Caki2 (cell line): ENCODE data around the gene SPTB. TPM values are rescaled to one million over a fixed set of nuclear protein-coding genes. Genes with fewer than 3 reads are reported as not detected.

ENCODE experiments used
- DNase-seq: peaks from one replicate; pipeline ENCODE4 v3.0.0-alpha.2; 2015; ENCODE audit warnings: low read depth
- in situ Hi-C: cut with HindIII; loops from 2 replicates; pipeline ENCODE4 v1.10.0; 2016; ENCODE audit warnings: low sequenced_read_pairs, low pct_unique_long_range_greater_than_20kb, mixed read lengths
- total RNA-seq: library from RNA; depleted of rRNA; stranded (reverse); fragments of >200 nt; shearing (Covaris generic); gene quantifications from 2 replicates; pipeline ENCODE4 v1.2.3, GENCODE V29; 2014; ENCODE audit warnings: low replicate concordance; rRNA removed

Gene SPTB
- total RNA-seq, 1 experiment from 2014 or later: 0.17 TPM

DNA sequence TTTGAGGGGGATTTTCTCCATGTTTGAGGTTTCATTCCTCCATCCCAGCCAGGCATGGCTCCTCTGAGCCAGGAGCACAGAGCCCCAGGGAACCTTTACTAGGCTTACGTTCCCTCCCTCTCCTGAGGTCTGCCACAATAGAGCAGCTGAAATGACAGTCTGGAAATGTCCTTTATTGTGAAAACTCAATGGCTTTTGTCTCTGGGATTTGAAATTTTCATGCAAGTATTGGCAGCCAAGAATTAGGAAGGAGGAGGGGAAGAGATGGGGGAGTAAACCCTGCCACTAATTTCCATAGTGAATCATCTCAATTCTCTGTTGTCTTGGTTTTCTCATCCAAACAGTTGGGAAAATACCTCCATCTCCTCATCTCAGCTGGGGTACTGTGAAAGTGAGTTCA, 178.0 kb downstream of the SPTB start:
- no peak for DNase-seq
- in situ Hi-C loops: no loop called here

DNA sequence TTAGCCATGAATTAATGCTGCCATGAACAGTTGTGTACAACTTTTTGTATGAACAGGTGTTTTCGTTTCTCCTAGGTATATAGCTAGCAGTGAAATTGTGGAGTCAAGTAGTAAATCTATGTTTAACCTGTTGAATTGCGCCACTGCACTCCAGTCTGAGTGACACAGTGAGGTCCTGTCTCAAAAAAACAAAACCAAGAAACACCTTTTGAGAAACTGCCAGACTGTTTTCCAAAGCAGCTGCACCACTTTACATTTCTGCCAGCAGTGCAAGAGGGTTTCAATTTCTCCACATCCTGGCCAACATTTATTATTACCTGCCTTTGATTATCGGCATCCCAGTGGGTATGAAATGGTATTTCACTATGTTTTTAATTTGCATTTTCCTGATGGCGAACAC, 178.8 kb downstream of the SPTB start:
- DNase-seq: no peak
- in situ Hi-C loops: no loop called here

DNA sequence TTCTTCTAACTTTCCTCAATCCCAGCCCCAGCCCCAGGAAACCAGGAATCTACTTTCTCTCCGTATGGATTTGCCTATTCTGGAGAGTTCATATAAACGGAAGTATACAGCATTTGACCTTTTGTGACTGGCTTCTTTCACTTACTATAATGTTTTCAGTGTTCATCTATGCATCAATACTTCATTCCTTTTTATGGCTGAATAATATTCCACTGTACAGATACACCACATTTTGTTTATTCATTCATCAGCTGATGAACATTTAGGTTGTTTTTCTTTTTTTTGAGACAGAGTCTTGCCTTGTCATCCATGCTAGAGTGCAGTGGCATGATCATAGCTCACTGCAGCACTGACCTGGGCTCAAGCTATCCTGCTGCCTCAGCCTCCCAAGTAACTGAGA, 179.4 kb downstream of the SPTB start:
- DNase-seq: no peak
- in situ Hi-C loops: no loop called here

DNA sequence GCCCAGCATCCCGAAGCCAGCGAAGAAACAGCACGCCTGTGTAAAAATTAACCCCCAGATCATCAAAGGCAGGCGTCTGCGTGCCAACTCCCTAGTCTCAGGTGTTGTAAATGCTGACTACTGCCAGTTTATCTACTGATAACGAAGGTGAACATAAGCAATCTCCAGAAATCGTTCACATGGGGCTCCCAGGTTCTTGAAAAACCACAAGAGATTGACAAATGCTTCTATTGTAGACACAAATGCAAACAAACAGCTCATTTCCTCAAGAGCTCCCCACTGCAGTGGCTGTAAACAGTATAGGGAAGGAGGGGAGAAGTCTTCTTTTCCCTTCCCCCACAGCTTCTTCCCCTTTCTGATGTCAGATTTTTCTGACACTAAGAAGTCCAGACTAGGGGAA, 180.8 kb downstream of the SPTB start:
- no peak for DNase-seq
- in situ Hi-C loops: no loop called here

DNA sequence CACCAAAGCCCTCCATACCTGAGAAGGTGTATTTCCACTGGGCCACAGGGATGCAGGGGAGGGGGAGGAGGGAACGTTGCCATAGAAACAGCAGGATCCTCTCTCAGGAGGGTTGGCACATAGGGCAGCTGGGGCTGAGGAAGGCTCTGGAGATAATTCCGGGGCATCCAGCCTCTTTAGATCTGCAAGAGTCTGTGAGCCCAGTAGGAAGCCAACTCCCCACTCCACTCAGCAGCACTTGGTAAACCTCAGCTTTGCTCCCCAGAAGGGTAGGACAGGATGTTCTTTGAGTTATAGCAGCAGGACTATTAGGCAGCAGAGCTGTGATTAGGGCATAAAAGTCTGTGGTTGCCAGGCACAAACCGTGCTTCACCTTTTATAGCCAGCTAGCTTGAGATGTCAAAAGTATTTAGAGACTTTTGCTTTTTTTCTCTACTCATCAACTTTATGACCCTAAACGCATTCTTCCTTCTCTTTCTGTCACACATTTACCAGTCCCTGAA, 183.3 kb downstream of the SPTB start:
- DNase-seq: no peak

More for the DNA sequence above, 183.3 kb downstream of the SPTB start:
- in situ Hi-C loops: no loop called here

Other genes starting within 250 kb of the SPTB start
- gene PLEKHG3, start 175.5 kb downstream of the SPTB start, total RNA-seq: 48.3 and 99.4 TPM in 2 replicates
- 29.8 and 47.1 TPM in 2 replicates for gene CHURC1, start 34.5 kb upstream of the SPTB start, total RNA-seq
- 84.3 and 142 TPM in 2 replicates for gene GPX2, start 62.8 kb upstream of the SPTB start, total RNA-seq
- gene RAB15, start 92.4 kb upstream of the SPTB start, total RNA-seq: 2.9 and 3.9 TPM in 2 replicates
- gene FNTB, start 107.0 kb upstream of the SPTB start, total RNA-seq: 5.3 and 12.9 TPM in 2 replicates
- gene MAX, start 222.6 kb upstream of the SPTB start, total RNA-seq: 23.1 and 35.0 TPM in 2 replicates